Measurements from ENCODE around the gene TEX55.

The TEX55 gene

DNA sequence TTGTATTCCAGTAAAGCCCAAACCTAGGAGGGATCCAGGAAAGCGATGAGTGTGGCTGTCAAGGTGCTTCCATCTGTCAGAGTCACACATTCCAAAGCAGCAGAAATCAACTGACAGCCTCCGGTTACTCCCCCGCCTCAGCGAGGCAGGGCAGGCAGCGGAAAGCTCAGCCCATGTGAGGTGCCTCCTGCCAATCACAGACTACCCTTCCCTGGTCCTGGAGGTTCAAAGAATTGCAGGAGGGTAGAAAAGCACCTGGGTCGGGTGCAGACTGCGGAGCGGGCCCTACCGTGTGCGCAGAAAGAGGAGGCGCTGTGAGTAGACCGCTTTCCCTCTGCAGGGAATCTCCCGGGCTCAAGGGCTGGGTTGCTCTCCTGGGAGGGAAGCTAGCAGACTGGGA is 27.4 kb downstream of the TEX55 start, which contains the start of gene UPK1B:
Gene UPK1B, plus strand, starts transcription at position 274 of the 400 bp plus-strand sequence. CDS start 13,144 bp downstream, outside the sequence.
- no peaks in the 10 kb centered on the region for H3K36me3 ChIP-seq (ENCODE audit: control insufficient read depth, low read length)
- no peak for TF ChIP-seq EZH2phosphoT487 (IDR thresholded peaks at IDR 0.05; ENCODE audit: borderline replicate concordance, low read length)
- TF ChIP-seq CTCF (IDR thresholded peaks at IDR 0.05; ENCODE audit: low read depth, low read length, poor library complexity, severe bottlenecking): no peak
- H3K9me3 ChIP-seq (ENCODE audit: control insufficient read depth, insufficient read depth, low read length): no peaks in the 10 kb centered on the region
- no peaks in the 10 kb centered on the region for H4K20me1 ChIP-seq (ENCODE audit: control insufficient read depth, insufficient read depth, low read depth, low read length)
- H3K9me2 ChIP-seq (replicated peaks; ENCODE audit: control insufficient read depth, low read length): no peaks in the 10 kb centered on the region
- no peak within 1 kb of the TSS for H3K4me3 ChIP-seq (ENCODE audit: low read length)
- no peaks in the 10 kb centered on the region for H3F3A ChIP-seq (ENCODE audit: control insufficient read depth, insufficient read depth)
- H3K27me3 ChIP-seq (ENCODE audit: control insufficient read depth, low read length): no peaks in the 10 kb centered on the region
- H3K4me2 ChIP-seq (ENCODE audit: low read length): no peak within 1 kb of the TSS
- no peaks in the 10 kb centered on the region for H3K79me2 ChIP-seq (ENCODE audit: control insufficient read depth, low read length)
- no peak within 1 kb of the TSS for H3K27ac ChIP-seq (ENCODE audit: low read depth, low read length)
- no peaks in the 10 kb centered on the region for H3K4me1 ChIP-seq (ENCODE audit: control insufficient read depth, low read length)

DNA sequence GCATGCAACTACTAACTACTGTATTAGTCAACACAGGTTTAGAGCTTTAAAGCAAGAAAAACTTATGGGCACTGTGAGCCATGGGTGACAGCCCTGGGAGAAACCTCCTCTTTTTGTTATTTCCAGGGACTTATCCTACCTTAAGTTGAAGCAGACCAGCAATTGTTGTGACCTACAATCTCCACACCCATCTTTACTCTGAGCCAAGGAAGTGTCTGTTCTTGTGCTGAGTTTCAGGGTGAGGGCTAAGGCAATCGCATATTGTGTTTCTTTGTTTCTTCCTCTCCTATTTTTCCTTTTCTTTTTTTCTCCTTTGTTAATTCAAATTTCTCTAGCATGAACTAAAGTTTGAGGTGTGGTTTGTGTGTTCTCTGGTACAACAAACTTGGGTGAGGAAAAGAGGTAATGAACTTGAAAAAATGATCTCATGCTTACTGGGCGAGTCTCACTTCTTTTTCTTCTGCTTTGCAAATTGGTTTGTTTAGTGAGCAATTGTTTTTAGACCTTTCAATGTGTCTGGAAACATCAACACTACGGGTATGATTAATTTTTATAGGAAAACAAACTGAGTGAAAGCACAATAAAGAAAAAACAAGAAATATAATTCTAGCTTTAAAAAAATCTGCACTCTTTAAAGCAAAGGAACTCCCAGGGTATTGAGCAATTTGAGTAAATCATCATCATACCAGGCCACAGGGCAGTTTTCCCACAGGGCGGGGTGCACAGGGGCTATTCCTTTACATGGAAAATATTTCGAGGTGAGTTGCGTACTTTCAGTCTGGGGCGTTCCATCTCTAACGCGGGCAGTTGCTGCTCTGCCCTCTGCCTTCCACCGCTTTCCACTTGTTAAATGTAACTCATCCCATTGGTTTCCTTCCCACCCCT is 30.1 kb downstream of the TEX55 start:
- TF ChIP-seq CTCF (IDR thresholded peaks at IDR 0.05; ENCODE audit: low read depth, low read length, poor library complexity, severe bottlenecking) (no peak), EZH2phosphoT487 (IDR thresholded peaks at IDR 0.05; ENCODE audit: borderline replicate concordance, low read length) (no peak)
- Histone ChIP-seq H4K20me1 (ENCODE audit: control insufficient read depth, insufficient read depth, low read depth, low read length) (no peaks in the 10 kb centered on the region), H3F3A (ENCODE audit: control insufficient read depth, insufficient read depth) (no peaks in the 10 kb centered on the region), H3K4me1 (ENCODE audit: control insufficient read depth, low read length) (no peaks in the 10 kb centered on the region), H3K9me2 (replicated peaks; ENCODE audit: control insufficient read depth, low read length) (no peaks in the 10 kb centered on the region), H3K36me3 (ENCODE audit: control insufficient read depth, low read length) (no peaks in the 10 kb centered on the region), H3K27me3 (ENCODE audit: control insufficient read depth, low read length) (no peaks in the 10 kb centered on the region), H3K79me2 (ENCODE audit: control insufficient read depth, low read length) (no peaks in the 10 kb centered on the region), H3K27ac (ENCODE audit: low read depth, low read length) (no peak overlapping the region), H3K4me3 (ENCODE audit: low read length) (no peak overlapping the region), H3K4me2 (ENCODE audit: low read length) (no peak overlapping the region), H3K9me3 (ENCODE audit: control insufficient read depth, insufficient read depth, low read length) (no peaks in the 10 kb centered on the region)

GRCh38 chr3:119176778-119177177 is 30.8 kb downstream of the TEX55 start:
- H3F3A ChIP-seq (ENCODE audit: control insufficient read depth, insufficient read depth): no peaks in the 10 kb centered on the region
- H3K27me3 ChIP-seq (ENCODE audit: control insufficient read depth, low read length): no peaks in the 10 kb centered on the region
- H3K4me3 ChIP-seq (ENCODE audit: low read length): no peak overlapping the region
- H3K36me3 ChIP-seq (ENCODE audit: control insufficient read depth, low read length): no peaks in the 10 kb centered on the region
- H3K9me3 ChIP-seq (ENCODE audit: control insufficient read depth, insufficient read depth, low read length): no peaks in the 10 kb centered on the region
- H3K9me2 ChIP-seq (replicated peaks; ENCODE audit: control insufficient read depth, low read length): no peaks in the 10 kb centered on the region
- no peaks in the 10 kb centered on the region for H3K79me2 ChIP-seq (ENCODE audit: control insufficient read depth, low read length)
- TF ChIP-seq EZH2phosphoT487 (IDR thresholded peaks at IDR 0.05; ENCODE audit: borderline replicate concordance, low read length) (no peak), CTCF (IDR thresholded peaks at IDR 0.05; ENCODE audit: low read depth, low read length, poor library complexity, severe bottlenecking) (no peak)
- H3K4me1 ChIP-seq (ENCODE audit: control insufficient read depth, low read length): no peaks in the 10 kb centered on the region
- no peak overlapping the region for H3K27ac ChIP-seq (ENCODE audit: low read depth, low read length)
- H3K4me2 ChIP-seq (ENCODE audit: low read length): no peak overlapping the region
- no peaks in the 10 kb centered on the region for H4K20me1 ChIP-seq (ENCODE audit: control insufficient read depth, insufficient read depth, low read depth, low read length)
